HG03280 (cell line): ENCODE measurements around the gene ACSL1.
"Not testable (repeated sequence)": the region's sequence is repeated elsewhere in the genome, so short reads cannot be mapped to it uniquely, and the experiment has no call there.

ENCODE experiments used
- ATAC-seq: cut with Tn5 transposase; IDR thresholded peaks from one replicate; pipeline ENCODE4 v1.9.1; 2021; ENCODE audit warnings: mild to moderate bottlenecking, moderate library complexity; ENCODE audit not compliant: unreplicated experiment

The ACSL1 gene

DNA sequence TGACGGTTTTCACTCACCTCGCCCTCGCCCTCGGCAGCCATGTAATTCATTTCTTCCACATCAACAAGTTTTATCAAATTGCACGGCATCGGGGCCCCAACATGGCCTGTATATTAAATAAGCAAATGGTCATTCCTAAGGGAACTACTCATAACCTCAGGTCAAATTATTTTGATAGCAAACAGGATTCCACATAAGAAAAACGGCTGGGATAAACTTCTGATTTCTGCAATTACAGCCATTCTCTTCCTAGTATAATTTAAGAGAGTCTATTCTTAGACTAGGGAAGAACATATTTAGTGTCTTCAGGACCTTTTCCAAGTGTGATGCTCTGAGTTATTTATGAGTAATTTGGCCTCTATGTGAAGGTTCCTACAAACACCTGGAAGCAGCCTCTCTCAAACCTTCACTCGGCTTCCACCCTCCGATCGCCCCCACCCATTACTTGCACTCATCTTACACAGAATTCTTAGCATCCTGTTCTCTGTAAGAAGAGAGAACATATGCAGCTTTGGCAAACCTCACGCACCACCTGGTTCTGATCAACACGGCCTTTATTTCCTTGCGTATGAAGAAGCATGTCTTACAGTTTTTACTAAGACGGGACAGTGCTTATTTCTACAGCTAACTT is 62.5 kb downstream of the ACSL1 start:
- no peak for ATAC-seq

GRCh38 chr4:184762100-184762499 is 63.7 kb downstream of the ACSL1 start:
- peak; percentile 81 for ATAC-seq

DNA sequence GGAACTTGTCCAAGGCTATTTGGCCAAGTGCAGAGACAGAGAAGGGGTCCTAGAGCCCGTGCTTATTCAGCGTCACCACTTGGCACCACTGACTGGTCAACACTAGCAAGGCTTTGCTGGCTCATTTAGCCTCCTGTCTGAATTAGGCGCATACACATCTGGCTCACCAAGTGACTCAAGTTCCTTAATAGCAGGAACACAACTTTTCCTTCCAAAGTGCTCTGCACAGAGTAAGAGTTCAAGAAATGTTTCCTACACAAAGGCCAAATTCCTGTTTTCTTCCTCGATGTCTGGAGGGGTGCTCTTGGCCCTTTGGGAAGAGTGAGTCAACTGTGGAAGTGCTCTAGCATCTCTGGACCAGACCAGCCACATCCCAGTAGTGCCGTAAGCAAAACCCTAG is 65.1 kb downstream of the ACSL1 start:
- no peak for ATAC-seq

- ATAC-seq: no peak
Observed at GRCh38 chr4:184757810-184758209, 68.0 kb downstream of the ACSL1 start.

DNA sequence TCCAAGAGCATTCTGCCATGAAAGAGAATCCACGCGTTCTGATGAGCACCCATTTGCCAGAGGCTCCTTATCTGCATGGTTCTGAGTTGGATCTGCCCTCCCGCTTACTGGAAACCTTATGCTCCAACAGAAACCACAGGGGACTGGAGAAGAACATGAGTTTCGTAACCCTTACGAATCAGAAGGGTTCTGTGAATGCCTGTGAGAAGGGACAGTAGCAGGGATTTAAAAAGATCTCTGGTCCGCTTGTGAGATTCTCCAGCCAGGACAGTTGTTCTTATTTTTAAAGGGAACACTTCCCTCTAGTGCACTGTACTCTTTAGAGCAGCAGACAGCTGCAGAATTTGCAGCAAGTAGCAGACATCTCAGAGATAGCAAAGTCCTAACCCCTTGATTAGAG is 69.4 kb downstream of the ACSL1 start:
- no peak for ATAC-seq

DNA sequence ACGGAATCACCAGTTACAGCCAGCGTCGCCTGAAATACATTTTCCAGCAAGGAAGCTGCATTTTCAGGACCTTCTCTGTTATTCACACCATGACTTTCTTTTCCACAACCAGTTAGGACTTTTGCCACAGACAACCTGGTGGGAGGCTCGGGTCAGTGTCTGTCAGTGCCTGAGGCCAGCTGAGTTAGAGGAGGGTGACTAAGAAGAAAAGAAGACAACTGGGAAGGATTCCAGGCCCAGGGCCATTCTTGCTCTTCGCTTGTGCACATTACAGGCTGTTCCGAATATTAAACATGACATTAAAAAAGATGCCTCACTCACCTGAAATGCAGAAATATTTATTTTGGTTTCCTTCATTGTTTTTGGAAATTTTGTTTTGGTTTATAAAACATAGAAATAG is 70.5 kb downstream of the ACSL1 start:
- no peak for ATAC-seq

GRCh38 chr4:184752496-184753275 is 73.1 kb downstream of the ACSL1 start:
- no peak for ATAC-seq

GRCh38 chr4:184751585-184751956 is 74.2 kb downstream of the ACSL1 start:
- no peak for ATAC-seq

GRCh38 chr4:184750926-184751584 is 74.7 kb downstream of the ACSL1 start:
- no peak for ATAC-seq

DNA sequence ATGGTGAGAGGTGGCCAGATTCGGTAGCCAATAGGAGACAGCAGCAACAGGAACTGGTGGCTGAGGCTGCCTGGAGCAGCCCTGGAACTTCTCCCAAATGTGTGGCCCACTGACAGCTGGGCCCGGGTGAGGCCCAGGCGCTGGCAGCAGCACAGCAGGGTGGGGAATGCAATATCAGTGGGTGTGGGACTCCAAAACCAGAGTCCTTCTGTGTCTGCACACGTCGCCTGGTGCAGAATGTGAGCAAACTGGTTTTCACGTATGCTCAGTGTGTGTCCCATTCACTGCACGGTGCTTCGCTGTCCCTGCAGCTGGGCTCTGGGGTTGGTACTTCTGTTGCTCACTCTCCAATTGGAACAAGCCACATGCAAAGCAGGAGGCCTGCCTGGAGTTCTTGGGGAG is 77.5 kb downstream of the ACSL1 start:
- no peak for ATAC-seq

- no peak for ATAC-seq
Observed at GRCh38 chr4:184747034-184747830, 78.5 kb downstream of the ACSL1 start.

- peak; percentile 74 for ATAC-seq
Observed at GRCh38 chr4:184745831-184746795, 79.7 kb downstream of the ACSL1 start.

GRCh38 chr4:184744236-184744635 is 81.5 kb downstream of the ACSL1 start:
- no peak for ATAC-seq

- ATAC-seq: no peak
Observed at GRCh38 chr4:184743650-184744049, 82.1 kb downstream of the ACSL1 start.

DNA sequence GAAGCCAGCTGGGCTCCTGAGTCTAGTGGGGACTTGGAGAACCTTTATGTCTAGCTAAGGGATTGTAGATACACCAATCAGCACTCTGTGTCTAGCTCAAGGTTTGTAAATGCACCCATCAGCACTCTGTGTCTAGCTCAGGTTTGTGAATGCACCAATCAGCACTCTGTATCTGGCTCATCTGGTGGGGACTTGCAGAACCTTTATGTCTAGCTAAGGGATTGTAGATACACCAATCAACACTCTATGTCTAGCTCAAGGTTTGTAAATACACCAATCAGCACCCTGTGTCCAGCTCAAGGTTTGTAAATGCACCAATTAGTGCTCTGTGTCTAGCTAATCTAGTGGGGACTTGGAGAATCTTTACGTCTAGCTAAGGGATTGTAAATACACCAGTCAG is 84.1 kb downstream of the ACSL1 start:
- not testable (repeated sequence) for ATAC-seq

DNA sequence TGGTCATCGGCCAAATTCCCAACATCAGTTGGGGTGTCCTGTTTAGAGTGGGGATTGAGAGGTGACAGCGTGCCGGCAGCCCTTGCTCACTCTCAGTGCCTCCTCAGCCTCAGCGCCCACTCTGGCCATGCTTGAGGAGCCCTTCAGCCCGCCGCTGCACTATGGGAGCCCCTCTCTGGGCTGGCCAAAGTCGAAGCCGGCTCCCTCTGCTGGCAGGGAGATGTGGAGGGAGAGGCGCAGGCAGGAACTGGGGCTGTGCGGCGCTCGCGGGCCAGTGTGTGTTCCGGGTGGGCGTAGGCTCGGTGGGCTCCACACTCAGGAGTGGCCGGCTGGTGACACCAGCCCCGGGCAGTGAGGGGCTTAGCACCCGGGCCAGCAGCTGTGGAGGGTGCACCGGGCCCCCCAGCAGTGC is 84.8 kb downstream of the ACSL1 start:
- ATAC-seq: no peak

DNA sequence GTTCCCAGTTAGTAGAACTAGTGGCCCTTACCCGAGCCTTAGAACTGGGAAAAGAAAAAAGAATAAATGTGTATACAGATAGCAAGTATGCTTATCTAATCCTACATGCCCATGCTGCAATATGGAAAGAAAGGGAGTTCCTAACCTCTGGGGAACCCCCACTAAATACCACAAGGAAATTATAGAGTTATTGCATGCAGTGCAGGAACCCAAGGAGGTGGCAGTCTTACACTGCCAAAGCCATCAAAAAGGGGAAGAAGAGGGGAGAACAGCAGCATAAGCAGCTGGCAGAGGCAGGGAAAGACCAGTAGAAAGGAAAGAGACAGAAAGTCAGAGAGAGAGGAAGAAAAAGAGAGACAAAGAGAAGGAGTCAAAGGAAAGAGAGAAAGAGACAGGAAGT is 86.2 kb downstream of the ACSL1 start:
- ATAC-seq: not testable (repeated sequence)

- ATAC-seq: no peak
Observed at GRCh38 chr4:184734758-184735157, 91.0 kb downstream of the ACSL1 start.

- ATAC-seq: peak; percentile 95
Observed at GRCh38 chr4:184733654-184734524, 91.9 kb downstream of the ACSL1 start, which contains the start of gene CENPU. TSS of gene CENPU (minus strand) at chr4:184734096. CDS start at chr4:184734062, 34 bp downstream.
